Measurements from ENCODE around the gene CLRN3.

Gene CLRN3

DNA sequence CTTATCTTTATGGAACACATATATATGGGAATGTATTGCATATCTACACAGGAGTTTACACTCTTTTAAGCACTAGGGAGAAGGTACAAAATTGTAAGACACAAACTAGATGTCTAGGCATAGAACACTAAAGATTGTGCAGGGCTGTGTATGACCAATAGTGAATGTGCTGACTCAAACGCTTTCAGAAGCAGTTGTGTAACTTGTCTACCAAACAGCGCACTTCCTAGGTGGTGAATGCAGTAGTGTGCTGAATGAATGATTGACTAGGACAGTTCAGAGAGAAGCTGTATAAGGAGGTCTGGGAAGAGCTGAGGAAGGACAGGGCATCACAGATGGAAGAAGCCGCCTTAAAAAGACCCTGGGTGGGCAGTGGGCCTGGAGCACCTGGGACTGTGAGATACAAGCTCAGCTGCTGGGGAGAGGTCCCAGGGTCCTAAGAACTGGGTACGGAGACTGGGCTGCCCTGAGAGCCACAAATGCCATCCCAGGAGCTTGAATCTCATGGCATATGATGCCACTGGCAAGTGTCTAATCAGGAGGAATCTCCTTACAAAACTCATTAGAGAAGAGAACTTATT lies 14.2 kb downstream of the CLRN3 start:
- H3K27ac ChIP-seq, result no peak overlapping the region
- TF ChIP-seq ZFX (IDR thresholded peaks at IDR 0.05) (no peak), CTCF (conservative IDR thresholded peaks at IDR 0.05) (no peak)

DNA sequence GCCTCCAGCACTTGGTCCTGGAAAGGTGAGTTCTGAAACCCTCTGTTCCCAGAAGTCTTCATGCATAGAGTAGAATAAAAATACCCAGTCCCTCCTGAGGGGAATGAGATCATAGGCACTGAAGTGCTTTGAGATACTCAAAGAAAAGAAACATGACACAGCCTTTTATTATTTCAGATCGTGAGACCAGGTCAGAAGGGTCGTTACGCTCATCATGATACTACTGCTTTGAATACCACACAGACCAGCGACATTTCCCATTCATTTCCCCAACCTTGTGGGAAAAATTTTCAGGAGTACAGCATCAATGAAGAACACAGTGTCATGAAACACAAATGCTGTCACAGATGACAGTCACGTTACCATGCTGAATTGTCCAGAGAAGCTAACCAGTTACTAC lies 15.0 kb downstream of the CLRN3 start:
- no peak overlapping the region for H3K27ac ChIP-seq
- TF ChIP-seq CTCF (conservative IDR thresholded peaks at IDR 0.05) (no peak), ZFX (IDR thresholded peaks at IDR 0.05) (no peak)

GRCh38 chr10:127877116-127877515 lies 15.6 kb downstream of the CLRN3 start:
- TF ChIP-seq CTCF (conservative IDR thresholded peaks at IDR 0.05) (no peak), ZFX (IDR thresholded peaks at IDR 0.05) (no peak)
- no peak overlapping the region for H3K27ac ChIP-seq

- H3K27ac ChIP-seq, result no peak overlapping the region
- TF ChIP-seq ZFX (IDR thresholded peaks at IDR 0.05) (no peak), CTCF (conservative IDR thresholded peaks at IDR 0.05) (no peak)
These were observed 16.8 kb downstream of the CLRN3 start for GRCh38 chr10:127875916-127876315.

- H3K27ac ChIP-seq, result no peak overlapping the region
- TF ChIP-seq ZFX (IDR thresholded peaks at IDR 0.05) (no peak), CTCF (conservative IDR thresholded peaks at IDR 0.05) (no peak)
These were observed 17.3 kb downstream of the CLRN3 start for GRCh38 chr10:127875449-127875765.

- no peak overlapping the region for H3K27ac ChIP-seq
- no peak for TF ChIP-seq CTCF (conservative IDR thresholded peaks at IDR 0.05)
- no peak for TF ChIP-seq ZFX (IDR thresholded peaks at IDR 0.05)
These were observed 17.9 kb downstream of the CLRN3 start for GRCh38 chr10:127874671-127875448.

GRCh38 chr10:127873901-127874470 lies 18.8 kb downstream of the CLRN3 start:
- TF ChIP-seq ZFX (IDR thresholded peaks at IDR 0.05), result no peak
- TF ChIP-seq CTCF (conservative IDR thresholded peaks at IDR 0.05), result no peak
- no peak overlapping the region for H3K27ac ChIP-seq
